ENCODE data around the gene ZBTB16.

DNA sequence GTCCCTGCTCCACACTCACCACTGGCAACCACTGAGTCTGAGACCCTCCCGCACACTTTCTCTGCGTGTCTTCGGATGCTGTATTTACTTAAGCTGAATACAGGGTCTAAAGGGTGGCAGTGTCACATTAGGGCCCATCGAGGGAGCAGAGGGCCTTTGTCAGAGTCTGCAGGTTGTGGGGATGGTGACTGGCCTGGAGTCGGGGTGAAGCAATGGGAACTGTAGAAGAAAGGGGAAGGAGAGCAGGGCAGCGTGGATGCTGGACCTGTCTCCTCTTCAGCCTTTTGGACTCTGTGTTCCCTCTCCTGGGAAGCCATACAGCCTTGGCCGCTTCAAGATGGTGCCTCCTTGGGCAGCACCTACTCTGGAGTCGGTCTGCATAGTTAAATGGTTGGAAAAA is 61.1 kb downstream of the ZBTB16 start:
- TF ChIP-seq, protein P1, sequence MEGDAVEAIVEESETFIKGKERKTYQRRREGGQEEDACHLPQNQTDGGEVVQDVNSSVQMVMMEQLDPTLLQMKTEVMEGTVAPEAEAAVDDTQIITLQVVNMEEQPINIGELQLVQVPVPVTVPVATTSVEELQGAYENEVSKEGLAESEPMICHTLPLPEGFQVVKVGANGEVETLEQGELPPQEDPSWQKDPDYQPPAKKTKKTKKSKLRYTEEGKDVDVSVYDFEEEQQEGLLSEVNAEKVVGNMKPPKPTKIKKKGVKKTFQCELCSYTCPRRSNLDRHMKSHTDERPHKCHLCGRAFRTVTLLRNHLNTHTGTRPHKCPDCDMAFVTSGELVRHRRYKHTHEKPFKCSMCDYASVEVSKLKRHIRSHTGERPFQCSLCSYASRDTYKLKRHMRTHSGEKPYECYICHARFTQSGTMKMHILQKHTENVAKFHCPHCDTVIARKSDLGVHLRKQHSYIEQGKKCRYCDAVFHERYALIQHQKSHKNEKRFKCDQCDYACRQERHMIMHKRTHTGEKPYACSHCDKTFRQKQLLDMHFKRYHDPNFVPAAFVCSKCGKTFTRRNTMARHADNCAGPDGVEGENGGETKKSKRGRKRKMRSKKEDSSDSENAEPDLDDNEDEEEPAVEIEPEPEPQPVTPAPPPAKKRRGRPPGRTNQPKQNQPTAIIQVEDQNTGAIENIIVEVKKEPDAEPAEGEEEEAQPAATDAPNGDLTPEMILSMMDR (IDR thresholded peaks at IDR 0.05; ENCODE audit: low read depth, low read length) = no peak
- no peak for TF ChIP-seq POLR2A (IDR thresholded peaks at IDR 0.05; ENCODE audit: extremely low read depth, insufficient read length)
- no peak for TF ChIP-seq MYC (IDR thresholded peaks at IDR 0.05; ENCODE audit: low read depth, low read length)
- TF ChIP-seq, protein P2, sequence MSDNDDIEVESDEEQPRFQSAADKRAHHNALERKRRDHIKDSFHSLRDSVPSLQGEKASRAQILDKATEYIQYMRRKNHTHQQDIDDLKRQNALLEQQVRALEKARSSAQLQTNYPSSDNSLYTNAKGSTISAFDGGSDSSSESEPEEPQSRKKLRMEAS (IDR thresholded peaks at IDR 0.05; ENCODE audit: low read depth, low read length) = no peak

Data from NB4 (cell line).